AG09309 (cell line): ENCODE data around the gene TAF4B.
"Not testable (repeated sequence)": the region's sequence is repeated elsewhere in the genome, so short reads cannot be mapped to it uniquely, and the experiment has no call there.

Experiments
- DNase-seq: peaks from one replicate; pipeline ENCODE4 v3.0.0-alpha.2; 2010; ENCODE audit warnings: low read depth
- H3K4me3 ChIP-seq: 2 replicates; pipeline ENCODE4 v1.5.1; 2011; ENCODE audit warnings: mild to moderate bottlenecking, low read depth, low read length, moderate library complexity; ENCODE audit not compliant: control insufficient read depth
- CTCF ChIP-seq: IDR thresholded peaks from 2 replicates; pipeline ENCODE4 v1.5.1; 2011; ENCODE audit warnings: mild to moderate bottlenecking, low read depth, low read length, inconsistent platforms; ENCODE audit not compliant: insufficient read depth, control insufficient read depth; ENCODE audit errors: missing control alignments

The TAF4B gene

DNA sequence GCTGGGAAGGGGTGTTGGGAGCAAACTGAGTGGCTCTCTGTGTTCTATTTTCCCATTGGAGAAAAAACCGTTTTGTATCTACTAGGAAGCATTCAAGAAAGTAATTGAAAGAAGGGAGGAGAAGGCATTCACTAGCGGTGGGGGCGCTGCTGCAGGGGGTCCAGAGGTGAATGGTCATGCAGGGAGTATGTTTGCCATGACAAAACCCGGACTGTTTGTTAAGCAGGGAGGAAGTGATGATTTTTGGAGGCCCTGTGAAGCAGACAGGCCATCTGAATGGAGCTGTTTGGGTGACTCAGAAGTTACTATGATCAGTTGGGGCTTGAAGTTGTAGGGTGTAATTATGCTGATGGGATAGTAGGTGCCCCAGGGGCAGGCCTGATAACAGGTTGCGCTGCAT lies 7.0 kb downstream of the TAF4B start:
- no peak for TF ChIP-seq CTCF
- DNase-seq, result no peak
- no peak overlapping the region for H3K4me3 ChIP-seq

GRCh38 chr18:26237363-26237762 lies 11.1 kb downstream of the TAF4B start:
- DNase-seq, H3K4me3 ChIP-seq: not testable (repeated sequence)

DNA sequence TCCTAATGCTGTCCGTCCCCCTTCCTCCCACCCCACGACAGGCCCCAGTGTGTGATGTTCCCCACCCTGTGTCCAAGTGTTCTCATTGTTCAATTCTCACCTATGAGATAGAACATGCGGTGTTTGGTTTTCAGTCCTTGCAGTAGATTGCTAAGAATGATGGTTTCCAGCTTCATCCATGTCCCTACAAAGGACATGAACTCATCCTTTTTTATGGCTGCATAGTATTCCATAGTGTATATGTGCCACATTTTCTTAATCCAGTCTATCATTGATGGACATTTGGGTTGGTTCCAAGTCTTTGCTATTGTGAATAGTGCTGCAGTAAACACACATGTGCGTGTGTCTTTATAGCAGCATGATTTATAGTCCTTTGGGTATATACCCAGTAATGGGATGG lies 12.5 kb downstream of the TAF4B start:
- H3K4me3 ChIP-seq, DNase-seq: not testable (repeated sequence)

DNA sequence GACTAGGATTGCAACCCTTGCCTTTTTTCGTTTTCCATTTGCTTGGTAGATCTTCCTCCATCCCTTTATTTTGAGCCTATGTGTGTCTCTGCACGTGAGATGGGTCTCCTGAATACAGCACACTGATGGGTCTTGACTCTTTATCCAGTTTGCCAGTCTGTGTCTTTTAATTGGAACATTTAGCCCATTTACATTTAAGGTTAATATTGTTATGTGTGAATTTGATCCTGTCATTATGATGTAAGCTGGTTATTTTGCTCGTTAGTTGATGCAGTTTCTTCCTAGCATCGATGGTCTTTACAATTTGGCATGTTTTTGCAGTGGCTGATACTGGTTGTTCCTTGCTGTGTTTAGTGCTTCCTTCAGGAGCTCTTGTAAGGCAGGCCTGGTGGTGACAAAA lies 16.1 kb downstream of the TAF4B start:
- not testable (repeated sequence) for DNase-seq, H3K4me3 ChIP-seq

- DNase-seq, H3K4me3 ChIP-seq: not testable (repeated sequence)
Observed at GRCh38 chr18:26245434-26245833, 19.2 kb downstream of the TAF4B start.

DNA sequence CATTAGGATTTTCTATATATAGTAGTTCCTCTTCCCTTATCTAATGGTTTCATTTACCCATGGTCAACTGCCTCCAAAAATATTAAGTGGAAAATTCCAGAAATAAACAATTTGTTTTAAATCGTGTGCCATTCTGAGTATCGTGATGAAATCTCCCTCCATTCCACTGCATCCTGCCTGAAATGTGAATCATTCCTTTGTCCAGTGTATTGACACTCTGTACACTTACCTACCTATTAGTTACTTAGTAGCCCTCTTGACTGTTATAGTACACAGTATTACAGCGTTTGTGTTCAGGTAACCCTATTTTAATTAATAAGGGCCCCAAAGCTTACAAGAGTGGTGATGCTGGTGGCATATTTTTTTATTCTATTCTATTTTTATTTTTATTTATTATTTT lies 26.2 kb downstream of the TAF4B start:
- no peak for DNase-seq
- H3K4me3 ChIP-seq, result no peak overlapping the region
- no peak for TF ChIP-seq CTCF

DNA sequence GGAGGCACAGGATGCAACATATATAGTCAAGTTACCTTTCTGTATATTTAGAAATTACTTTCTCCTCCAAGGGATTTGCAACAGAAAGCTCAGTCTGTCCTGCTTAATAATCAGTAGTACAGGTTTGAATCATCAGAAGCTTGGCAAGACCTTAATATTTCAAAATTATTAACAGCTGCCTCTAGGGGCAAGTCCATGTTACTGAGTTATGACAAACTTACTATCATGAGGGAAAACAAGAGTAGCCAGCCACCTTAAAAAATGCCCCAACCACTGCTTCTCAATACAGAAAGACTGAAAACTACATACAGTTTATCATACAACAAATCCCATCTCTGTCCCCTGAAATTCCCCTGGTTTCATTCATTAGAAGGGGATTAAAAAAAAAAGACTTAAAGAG lies 28.6 kb downstream of the TAF4B start:
- not testable (repeated sequence) for DNase-seq, H3K4me3 ChIP-seq

DNA sequence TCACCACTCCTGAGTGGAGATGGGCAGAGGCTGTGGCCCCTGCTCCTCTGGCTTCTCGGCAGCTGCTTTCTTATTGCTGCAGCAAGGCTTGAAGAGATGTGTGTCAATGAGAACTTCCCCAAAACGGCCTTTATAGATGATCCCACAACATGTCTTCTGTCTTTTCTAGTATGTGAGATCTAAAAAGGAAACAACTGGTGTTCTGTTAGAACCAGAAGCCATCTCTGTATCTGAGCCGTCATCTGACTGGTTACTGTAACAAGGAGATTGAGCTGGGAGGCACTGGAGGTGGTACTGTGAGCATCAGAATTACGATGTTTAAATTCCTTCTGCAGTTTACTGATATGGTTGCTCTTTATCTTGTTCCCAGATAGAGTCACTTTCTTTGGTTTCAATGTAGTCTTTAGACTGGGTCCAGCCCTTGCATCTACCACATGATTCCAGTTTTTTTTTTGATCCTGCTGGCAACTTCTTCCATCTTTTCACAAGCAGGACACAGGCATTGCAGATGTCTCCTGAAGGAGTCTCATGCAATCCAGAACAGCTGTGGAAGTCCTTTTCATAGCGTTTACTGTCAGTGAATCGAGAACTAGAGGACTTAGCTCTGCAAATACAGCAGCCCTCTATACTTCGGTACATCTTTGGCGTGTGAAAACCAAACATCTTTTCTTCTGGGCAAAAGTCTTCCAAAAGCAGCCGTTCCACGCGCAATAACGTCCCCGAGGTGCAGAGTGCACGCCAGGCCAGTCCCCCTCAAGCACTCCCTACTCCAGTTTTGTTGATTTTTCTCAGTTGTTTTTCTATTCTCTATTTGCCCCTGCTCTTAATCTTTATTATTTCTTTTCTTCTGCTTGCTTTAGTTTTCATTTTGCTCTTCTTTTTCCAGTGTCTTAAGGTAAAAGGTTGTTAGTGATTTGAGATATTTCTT lies 29.7 kb downstream of the TAF4B start:
- no peak overlapping the region for H3K4me3 ChIP-seq
- no peak for TF ChIP-seq CTCF
- DNase-seq, result no peak

GRCh38 chr18:26258711-26259110 lies 32.5 kb downstream of the TAF4B start:
- DNase-seq, result no peak
- no peak for TF ChIP-seq CTCF
- H3K4me3 ChIP-seq, result no peak overlapping the region

GRCh38 chr18:26259416-26259815 lies 33.2 kb downstream of the TAF4B start:
- not testable (repeated sequence) for H3K4me3 ChIP-seq, DNase-seq
